Sigmoid colon (tissue), 3 donors: ENCODE measurements around the gene RAB3A.

ENCODE experiments used
- CTCF ChIP-seq, 4 experiments: fragments of 450-650 bp in 3 of 4; fragments of 200-600 bp in 1 of 4; IDR thresholded peaks; one replicate each; pipeline ENCODE4 v1.5.1; 2016 to 2019; ENCODE audit warnings: antibody characterized with exemption in 4 of 4, mild to moderate bottlenecking in 3 of 4, moderate library complexity in 2 of 4
- POLR2A ChIP-seq, 2 donors: fragments of 450-650 bp; IDR thresholded peaks; one replicate each; pipeline ENCODE4 v1.6.1; 2016; ENCODE audit warnings: antibody characterized with exemption in 2 of 2, mild to moderate bottlenecking in 2 of 2, moderate library complexity in 2 of 2

GRCh38 chr19:18245297-18245696, 41.5 kb upstream of the RAB3A start:
- TF ChIP-seq CTCF (IDR thresholded peaks at IDR 0.05) (no peak), POLR2A (IDR thresholded peaks at IDR 0.05) (no peak)
